ENCODE results near the gene C3orf18.

DNA sequence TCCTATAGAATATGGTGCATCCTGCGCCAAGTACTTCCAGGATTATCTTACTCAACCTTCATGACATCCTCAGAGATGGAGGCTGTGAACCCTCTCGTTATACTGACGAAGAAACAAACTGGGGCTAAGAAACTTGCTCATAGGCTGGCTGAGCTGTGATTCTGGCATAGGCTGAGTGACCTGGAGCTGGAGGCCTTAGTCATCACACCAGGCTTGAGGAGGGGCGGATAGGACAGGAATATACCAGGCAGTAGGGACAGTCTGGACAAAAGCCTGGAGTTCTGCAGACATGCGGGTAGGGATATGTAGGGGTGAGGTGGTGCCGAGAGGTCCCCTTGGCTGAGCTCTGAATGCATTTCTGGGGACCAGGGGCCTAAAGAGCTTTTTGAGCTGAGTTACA lies 19.8 kb upstream of the C3orf18 start:
- TF ChIP-seq EZH2 (IDR thresholded peaks at IDR 0.05; ENCODE audit: borderline replicate concordance, low read depth, low read length, severe bottlenecking) (no peak), POLR2A (IDR thresholded peaks at IDR 0.05; ENCODE audit: low read depth, low read length) (no peak), MYC (IDR thresholded peaks at IDR 0.05; ENCODE audit: low read depth, low read length) (no peak), POLR2AphosphoS5 (IDR thresholded peaks at IDR 0.05; ENCODE audit: insufficient read depth, low read depth, low read length) (no peak)
- TF ChIP-seq, protein P1, sequence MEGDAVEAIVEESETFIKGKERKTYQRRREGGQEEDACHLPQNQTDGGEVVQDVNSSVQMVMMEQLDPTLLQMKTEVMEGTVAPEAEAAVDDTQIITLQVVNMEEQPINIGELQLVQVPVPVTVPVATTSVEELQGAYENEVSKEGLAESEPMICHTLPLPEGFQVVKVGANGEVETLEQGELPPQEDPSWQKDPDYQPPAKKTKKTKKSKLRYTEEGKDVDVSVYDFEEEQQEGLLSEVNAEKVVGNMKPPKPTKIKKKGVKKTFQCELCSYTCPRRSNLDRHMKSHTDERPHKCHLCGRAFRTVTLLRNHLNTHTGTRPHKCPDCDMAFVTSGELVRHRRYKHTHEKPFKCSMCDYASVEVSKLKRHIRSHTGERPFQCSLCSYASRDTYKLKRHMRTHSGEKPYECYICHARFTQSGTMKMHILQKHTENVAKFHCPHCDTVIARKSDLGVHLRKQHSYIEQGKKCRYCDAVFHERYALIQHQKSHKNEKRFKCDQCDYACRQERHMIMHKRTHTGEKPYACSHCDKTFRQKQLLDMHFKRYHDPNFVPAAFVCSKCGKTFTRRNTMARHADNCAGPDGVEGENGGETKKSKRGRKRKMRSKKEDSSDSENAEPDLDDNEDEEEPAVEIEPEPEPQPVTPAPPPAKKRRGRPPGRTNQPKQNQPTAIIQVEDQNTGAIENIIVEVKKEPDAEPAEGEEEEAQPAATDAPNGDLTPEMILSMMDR (IDR thresholded peaks at IDR 0.05; ENCODE audit: extremely low read depth in 1 of 2, insufficient read depth in 1 of 2, low read depth in 1 of 2, low read length in 2 of 2) = no peak
- TF ChIP-seq, protein P2, sequence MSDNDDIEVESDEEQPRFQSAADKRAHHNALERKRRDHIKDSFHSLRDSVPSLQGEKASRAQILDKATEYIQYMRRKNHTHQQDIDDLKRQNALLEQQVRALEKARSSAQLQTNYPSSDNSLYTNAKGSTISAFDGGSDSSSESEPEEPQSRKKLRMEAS (IDR thresholded peaks at IDR 0.05; ENCODE audit: insufficient read depth, insufficient read length) = no peak

Measured in endothelial cell of umbilical vein (primary cell).